HCT116 (cell line): ENCODE data around the gene ENOPH1. TPM values are rescaled to one million over a fixed set of nuclear protein-coding genes. Genes with fewer than 3 reads are reported as not detected.
"Not testable (repeated sequence)": the region's sequence is repeated elsewhere in the genome, so short reads cannot be mapped to it uniquely, and the experiment has no call there.

Experiments
- ATAC-seq: fragments of 200-7000 bp; cut with Tn5 transposase; 2 replicates; pipeline ENCODE4 v1.9.1; 2020; ENCODE audit warnings: mild to moderate bottlenecking, moderate library complexity
- BruUV-seq: library from RNA; stranded (reverse); fragments of 400-500 nt; replicated peaks from 2 replicates; lab custom pipeline; 2021; lab: Mats Ljungman, UMichigan
- CTCF ChIA-PET: fragments of 300-600 bp; sonication (Branson Sonifier 250); formaldehyde crosslinking; loops from one replicate; lab custom pipeline; 2021; ENCODE audit warnings: antibody characterized with exemption; lab: Charles Lee
- POLR2A ChIA-PET: fragments of 300-600, 350-600 bp; sonication (Branson Sonifier 250); formaldehyde crosslinking; loops from one replicate; lab custom pipeline; 2021; ENCODE audit warnings: antibody characterized with exemption; lab: Charles Lee
- RAD21 ChIA-PET, 2 experiments: fragments of 300-600 bp; sonication (Branson Sonifier 250); formaldehyde crosslinking; loops; one replicate each; lab custom pipeline; 2023; ENCODE audit warnings: low total read pairs in 2 of 2; ENCODE audit not compliant: uncharacterized antibody in 2 of 2, unreplicated experiment in 2 of 2, low non-redundant PET in 1 of 2; lab: Charles Lee
- DNase-seq: peaks from one replicate; pipeline ENCODE4 v3.0.0-alpha.2; 2010; ENCODE audit warnings: low read depth, low spot score
- H2AFZ ChIP-seq: fragments of 200-600 bp; shearing (Covaris generic), sonication (generic); 2 replicates; pipeline ENCODE4 v1.6.1; 2017; ENCODE audit warnings: low read depth, mixed run types, mixed read lengths, antibody characterized with exemption, low read length; ENCODE audit not compliant: poor library complexity, severe bottlenecking
- H3K27ac ChIP-seq: 2 replicates; pipeline ENCODE4 v1.5.1; 2012; ENCODE audit warnings: low read depth, low read length
- H3K27me3 ChIP-seq: fragments of 200-600 bp; sonication (generic); 2 replicates; pipeline ENCODE4 v1.6.1; 2016; ENCODE audit warnings: mixed run types, low read length, mixed read lengths; ENCODE audit not compliant: insufficient read depth
- H3K36me3 ChIP-seq, 2 experiments: fragments of 200-500 bp in 1 of 2; fragments of 200-600 bp in 1 of 2; sonication (Bioruptor generic) in 1 of 2; sonication (generic) in 1 of 2; 2 replicates each; pipeline versions ENCODE4 v1.5.1 to v1.6.1; 2014 to 2016; ENCODE audit warnings: low read length in 2 of 2, inconsistent platforms in 1 of 2, mixed read lengths in 1 of 2, mixed run types in 1 of 2; ENCODE audit not compliant: insufficient read depth in 2 of 2, control insufficient read depth in 1 of 2
- H3K4me1 ChIP-seq, 2 experiments: fragments of 200-600 bp in 1 of 2; sonication (generic) in 1 of 2; 2 replicates each; pipeline versions ENCODE4 v1.5.1 to v1.6.1; 2012 to 2017; ENCODE audit warnings: low read length in 2 of 2, inconsistent platforms in 1 of 2, mild to moderate bottlenecking in 1 of 2, mixed read lengths in 1 of 2, mixed run types in 1 of 2, moderate library complexity in 1 of 2; ENCODE audit not compliant: insufficient read depth in 2 of 2, control insufficient read depth in 1 of 2
- H3K4me2 ChIP-seq: fragments of 200-600 bp; sonication (generic); 2 replicates; pipeline ENCODE4 v1.6.1; 2017; ENCODE audit warnings: mixed run types, low read length, mixed read lengths
- H3K4me3 ChIP-seq, 2 experiments: fragments of 200-600 bp in 1 of 2; sonication (generic) in 1 of 2; replicated peaks in 1 of 2; 2 replicates each; pipeline ENCODE4 v1.5.1; 2011 to 2016; ENCODE audit warnings: low read length in 2 of 2, control low read depth in 1 of 2, low read depth in 1 of 2, mild to moderate bottlenecking in 1 of 2, mixed read lengths in 1 of 2, mixed run types in 1 of 2
- H3K79me2 ChIP-seq: fragments of 200-600 bp; sonication (generic); 2 replicates; pipeline ENCODE4 v1.6.1; 2017; ENCODE audit warnings: mild to moderate bottlenecking, mixed run types, low read length, moderate library complexity, mixed read lengths; ENCODE audit not compliant: insufficient read depth
- H3K9ac ChIP-seq: fragments of 200-600 bp; sonication (generic); 2 replicates; pipeline ENCODE4 v1.6.1; 2016; ENCODE audit warnings: low read length, mixed read lengths
- H3K9me2 ChIP-seq: fragments of 200-600 bp; sonication (generic), shearing (Covaris generic); 2 replicates; pipeline ENCODE4 v1.6.1; 2017; ENCODE audit warnings: mixed run types, mild to moderate bottlenecking, moderate library complexity; ENCODE audit not compliant: insufficient read depth
- H3K9me3 ChIP-seq, 2 experiments: fragments of 200-500 bp in 1 of 2; fragments of 200-600 bp in 1 of 2; sonication (Bioruptor generic) in 1 of 2; sonication (generic) in 1 of 2; 2 replicates each; pipeline ENCODE4 v1.6.1; 2014 to 2017; ENCODE audit warnings: low read length in 2 of 2, mixed read lengths in 2 of 2, inconsistent platforms in 1 of 2, low read depth in 1 of 2, mild to moderate bottlenecking in 1 of 2, mixed run types in 1 of 2, moderate library complexity in 1 of 2; ENCODE audit not compliant: control insufficient read depth in 1 of 2, insufficient read depth in 1 of 2
- H4K20me1 ChIP-seq: fragments of 200-600 bp; sonication (generic), shearing (Covaris generic); 2 replicates; pipeline ENCODE4 v1.6.1; 2017; ENCODE audit warnings: mixed run types, mild to moderate bottlenecking, moderate library complexity; ENCODE audit not compliant: insufficient read depth
- CBX3 ChIP-seq: IDR thresholded peaks from 2 replicates; pipeline ENCODE4 v1.6.1; 2012; ENCODE audit warnings: low read depth
- CEBPB ChIP-seq: IDR thresholded peaks from 2 replicates; pipeline ENCODE4 v1.6.1; 2012; ENCODE audit warnings: low read depth
- EGR1 ChIP-seq: IDR thresholded peaks from 2 replicates; pipeline ENCODE4 v1.6.1; 2012; ENCODE audit warnings: low read depth
- ELF1 ChIP-seq: IDR thresholded peaks from 2 replicates; pipeline ENCODE4 v1.6.1; 2012; ENCODE audit warnings: low read depth, borderline replicate concordance
- EZH2 ChIP-seq: fragments of 200-600 bp; sonication (generic); IDR thresholded peaks from 2 replicates; pipeline ENCODE4 v1.6.1; 2017; ENCODE audit warnings: antibody characterized with exemption, mixed run types
- FOSL1 ChIP-seq: IDR thresholded peaks from 2 replicates; pipeline ENCODE4 v1.6.1; 2012; ENCODE audit warnings: low read depth
- JUND ChIP-seq: IDR thresholded peaks from 2 replicates; pipeline ENCODE4 v1.6.1; 2012
- POLR2A ChIP-seq: IDR thresholded peaks from 2 replicates; pipeline ENCODE4 v1.7.0; 2011; ENCODE audit warnings: borderline replicate concordance; ENCODE audit not compliant: insufficient read depth, insufficient read length; ENCODE audit errors: extremely low read depth
- POLR2AphosphoS5 ChIP-seq: IDR thresholded peaks from 2 replicates; pipeline ENCODE4 v1.6.1; 2011; ENCODE audit warnings: mild to moderate bottlenecking, low read depth, low read length, moderate library complexity
- RAD21 ChIP-seq: IDR thresholded peaks from 2 replicates; pipeline ENCODE4 v1.6.1; 2012; ENCODE audit warnings: low read depth, mild to moderate bottlenecking
- ZFX ChIP-seq: fragments of 450-650 bp; IDR thresholded peaks from 2 replicates; pipeline ENCODE4 v1.6.1; 2017
- ZNF274 ChIP-seq: fragments of 200-500 bp; sonication (Bioruptor generic); IDR thresholded peaks from 2 replicates; pipeline ENCODE4 v1.6.1; 2014; ENCODE audit warnings: mild to moderate bottlenecking, low read depth, low read length, inconsistent platforms
- intact Hi-C: fragments of 100-400 bp; cut with micrococcal nuclease; formaldehyde crosslinking; loops from 2 replicates; pipeline ENCODE4 v1.10.0; 2022
- total RNA-seq: library from RNA; stranded (reverse); gene quantifications from one replicate; pipeline ENCODE4 v1.2.1, GENCODE V29; 2021; ENCODE audit not compliant: unreplicated experiment
- TF ChIP-seq, protein P1 (sequence below): IDR thresholded peaks from 2 replicates; pipeline ENCODE4 v1.6.1; 2012
- TF ChIP-seq, protein P2 (sequence below): IDR thresholded peaks from 2 replicates; pipeline ENCODE4 v1.6.1; 2012
- TF ChIP-seq, protein P3 (sequence below): IDR thresholded peaks from 2 replicates; pipeline ENCODE4 v1.6.1; 2011; ENCODE audit warnings: mild to moderate bottlenecking, low read length, moderate library complexity; ENCODE audit not compliant: insufficient replicate concordance; ENCODE audit errors: extremely low read depth
- TF ChIP-seq, protein P4 (sequence below), 3 experiments: fragments of 200-600 bp in 1 of 3; sonication (generic) in 1 of 3; IDR thresholded peaks in 2 of 3; conservative IDR thresholded peaks in 1 of 3; 2 replicates each; pipeline ENCODE4 v1.5.1; 2012 to 2017; ENCODE audit warnings: low read depth in 2 of 3, low read length in 2 of 3, antibody characterized with exemption in 1 of 3, borderline replicate concordance in 1 of 3, control low read depth in 1 of 3, mild to moderate bottlenecking in 1 of 3, mixed read lengths in 1 of 3, mixed run types in 1 of 3, moderate library complexity in 1 of 3; ENCODE audit not compliant: insufficient read depth in 1 of 3

ENOPH1 gene
- total RNA-seq, 1 experiment from 2014 or later = 53.4 TPM

DNA sequence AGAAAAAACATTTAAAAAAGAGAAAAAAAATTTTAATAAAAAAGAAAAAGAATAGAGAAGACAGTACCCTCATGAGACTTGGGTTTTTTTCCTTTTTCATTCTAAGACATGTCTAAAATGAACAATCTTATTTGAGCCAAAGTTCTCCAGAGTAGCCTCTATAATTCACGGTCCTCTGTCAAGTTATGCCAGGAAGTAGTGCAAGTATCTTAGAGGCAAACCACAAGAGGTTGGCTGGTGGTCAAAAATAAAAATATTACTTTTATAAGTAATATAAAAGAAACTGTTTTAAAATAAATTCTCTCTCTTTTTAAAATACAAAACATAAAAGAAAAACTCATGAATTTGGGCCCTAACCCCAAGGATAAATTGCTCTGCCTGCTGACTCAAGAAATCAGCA is 26.7 kb upstream of the ENOPH1 start:
- Histone ChIP-seq H3K9me3 (no peaks in the 10 kb centered on the region), H3K9ac (no peak overlapping the region), H3K27me3 (no peaks in the 10 kb centered on the region), H3K4me1 (no peaks in the 10 kb centered on the region), H3K4me3 (no peak overlapping the region), H3K27ac (no peak overlapping the region), H4K20me1 (no peaks in the 10 kb centered on the region)
- DNase-seq = no peak
- RAD21 ChIA-PET = no interaction called here
- no TSS peak for BruUV-seq
- no peak for TF ChIP-seq JUND
- no peak for TF ChIP-seq ELF1
- TF ChIP-seq CEBPB = no peak
- TF ChIP-seq FOSL1 = no peak
- no peak for TF ChIP-seq ZNF274
- TF ChIP-seq POLR2AphosphoS5 = no peak
- no peak for TF ChIP-seq CBX3
- TF ChIP-seq POLR2A = no peak
- TF ChIP-seq RAD21 = no peak
- no peak for TF ChIP-seq ZFX
- no peak for TF ChIP-seq EZH2
- TF ChIP-seq, protein P1, sequence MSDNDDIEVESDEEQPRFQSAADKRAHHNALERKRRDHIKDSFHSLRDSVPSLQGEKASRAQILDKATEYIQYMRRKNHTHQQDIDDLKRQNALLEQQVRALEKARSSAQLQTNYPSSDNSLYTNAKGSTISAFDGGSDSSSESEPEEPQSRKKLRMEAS = no peak
- TF ChIP-seq, protein P2, sequence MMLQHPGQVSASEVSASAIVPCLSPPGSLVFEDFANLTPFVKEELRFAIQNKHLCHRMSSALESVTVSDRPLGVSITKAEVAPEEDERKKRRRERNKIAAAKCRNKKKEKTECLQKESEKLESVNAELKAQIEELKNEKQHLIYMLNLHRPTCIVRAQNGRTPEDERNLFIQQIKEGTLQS = no peak
- TF ChIP-seq, protein P3, sequence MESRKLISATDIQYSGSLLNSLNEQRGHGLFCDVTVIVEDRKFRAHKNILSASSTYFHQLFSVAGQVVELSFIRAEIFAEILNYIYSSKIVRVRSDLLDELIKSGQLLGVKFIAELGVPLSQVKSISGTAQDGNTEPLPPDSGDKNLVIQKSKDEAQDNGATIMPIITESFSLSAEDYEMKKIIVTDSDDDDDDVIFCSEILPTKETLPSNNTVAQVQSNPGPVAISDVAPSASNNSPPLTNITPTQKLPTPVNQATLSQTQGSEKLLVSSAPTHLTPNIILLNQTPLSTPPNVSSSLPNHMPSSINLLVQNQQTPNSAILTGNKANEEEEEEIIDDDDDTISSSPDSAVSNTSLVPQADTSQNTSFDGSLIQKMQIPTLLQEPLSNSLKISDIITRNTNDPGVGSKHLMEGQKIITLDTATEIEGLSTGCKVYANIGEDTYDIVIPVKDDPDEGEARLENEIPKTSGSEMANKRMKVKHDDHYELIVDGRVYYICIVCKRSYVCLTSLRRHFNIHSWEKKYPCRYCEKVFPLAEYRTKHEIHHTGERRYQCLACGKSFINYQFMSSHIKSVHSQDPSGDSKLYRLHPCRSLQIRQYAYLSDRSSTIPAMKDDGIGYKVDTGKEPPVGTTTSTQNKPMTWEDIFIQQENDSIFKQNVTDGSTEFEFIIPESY = no peak
- TF ChIP-seq, protein P4, sequence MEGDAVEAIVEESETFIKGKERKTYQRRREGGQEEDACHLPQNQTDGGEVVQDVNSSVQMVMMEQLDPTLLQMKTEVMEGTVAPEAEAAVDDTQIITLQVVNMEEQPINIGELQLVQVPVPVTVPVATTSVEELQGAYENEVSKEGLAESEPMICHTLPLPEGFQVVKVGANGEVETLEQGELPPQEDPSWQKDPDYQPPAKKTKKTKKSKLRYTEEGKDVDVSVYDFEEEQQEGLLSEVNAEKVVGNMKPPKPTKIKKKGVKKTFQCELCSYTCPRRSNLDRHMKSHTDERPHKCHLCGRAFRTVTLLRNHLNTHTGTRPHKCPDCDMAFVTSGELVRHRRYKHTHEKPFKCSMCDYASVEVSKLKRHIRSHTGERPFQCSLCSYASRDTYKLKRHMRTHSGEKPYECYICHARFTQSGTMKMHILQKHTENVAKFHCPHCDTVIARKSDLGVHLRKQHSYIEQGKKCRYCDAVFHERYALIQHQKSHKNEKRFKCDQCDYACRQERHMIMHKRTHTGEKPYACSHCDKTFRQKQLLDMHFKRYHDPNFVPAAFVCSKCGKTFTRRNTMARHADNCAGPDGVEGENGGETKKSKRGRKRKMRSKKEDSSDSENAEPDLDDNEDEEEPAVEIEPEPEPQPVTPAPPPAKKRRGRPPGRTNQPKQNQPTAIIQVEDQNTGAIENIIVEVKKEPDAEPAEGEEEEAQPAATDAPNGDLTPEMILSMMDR (IDR thresholded peaks at IDR 0.05 in 2 of 3, conservative IDR thresholded peaks at IDR 0.05 in 1 of 3; ENCODE audit: borderline replicate concordance in 1 of 3, insufficient read depth in 1 of 3, low read depth in 2 of 3, low read length in 2 of 3) = no peak
- TF ChIP-seq EGR1 = no peak
- TF ChIP-seq, all 23 proteins: peak for 0
- H3K4me2 ChIP-seq = no peak overlapping the region
- H3K79me2 ChIP-seq = no peaks in the 10 kb centered on the region
- intact Hi-C loops = no loop called here
- no peak overlapping the region for H2AFZ ChIP-seq
- ATAC-seq = no peak
- H3K9me2 ChIP-seq = no peaks in the 10 kb centered on the region
- H3K36me3 ChIP-seq = no peaks in the 10 kb centered on the region
- CTCF ChIA-PET = no interaction called here
- POLR2A ChIA-PET = no interaction called here

DNA sequence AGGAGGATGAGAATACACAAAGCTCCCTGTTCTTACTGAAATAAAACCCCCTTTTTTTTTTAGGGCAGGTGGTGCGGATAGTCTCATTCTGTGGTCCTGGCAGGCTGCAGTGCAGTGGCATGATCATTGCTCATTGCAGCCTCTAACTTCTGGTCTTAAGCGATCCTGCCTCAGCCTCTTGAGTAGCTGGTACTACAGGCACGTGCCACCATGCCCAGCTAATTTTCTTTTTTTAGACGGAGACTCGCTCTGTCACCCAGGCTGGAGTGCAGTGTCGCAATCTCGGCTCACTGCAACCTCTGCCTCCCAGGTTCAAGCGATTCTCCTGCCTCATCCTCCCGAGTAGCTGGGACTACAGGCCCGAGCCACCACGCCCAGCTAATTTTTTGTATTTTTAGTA is 15.3 kb upstream of the ENOPH1 start:
- POLR2A ChIA-PET = interaction anchor here (3.9 kb wide), 1 partner anchor 14 kb away, joined by 14 read pairs; no protein-coding TSS in a partner anchor
- H4K20me1 ChIP-seq, H3K4me2 ChIP-seq, H3K27ac ChIP-seq, intact Hi-C loops, H3K9me2 ChIP-seq, H3K4me1 ChIP-seq, H3K9me3 ChIP-seq, H3K36me3 ChIP-seq, H3K9ac ChIP-seq, BruUV-seq, H3K27me3 ChIP-seq, H3K4me3 ChIP-seq, DNase-seq, H2AFZ ChIP-seq, CTCF ChIA-PET, RAD21 ChIA-PET, ATAC-seq, H3K79me2 ChIP-seq: not testable (repeated sequence)
